Mucosa of descending colon (tissue), 3 donors: Measurements from ENCODE around the gene WNT5A. TPM values are rescaled to one million over a fixed set of nuclear protein-coding genes. Genes with fewer than 3 reads are reported as not detected.

Experiments
- ATAC-seq: fragments of 200-7000 bp; cut with Tn5 transposase; one replicate; pipeline ENCODE4 v1.9.1; 2020; ENCODE audit warnings: mild to moderate bottlenecking, moderate library complexity
- DNase-seq, 3 donors: peaks; one replicate each; pipeline ENCODE4 v3.0.0-alpha.2; 2020
- H3K36me3 ChIP-seq: fragments of 200-600 bp; one replicate; pipeline ENCODE4 v1.8.0; 2021; ENCODE audit warnings: low read depth, mild to moderate bottlenecking
- H3K4me1 ChIP-seq: fragments of 200-600 bp; one replicate; pipeline ENCODE4 v1.8.0; 2021; ENCODE audit warnings: low read depth, mild to moderate bottlenecking
- H3K4me3 ChIP-seq: fragments of 200-600 bp; one replicate; pipeline ENCODE4 v1.8.0; 2021; ENCODE audit warnings: mild to moderate bottlenecking
- H3K9me3 ChIP-seq: fragments of 200-600 bp; one replicate; pipeline ENCODE4 v1.8.0; 2021; ENCODE audit warnings: mild to moderate bottlenecking
- intact Hi-C, 2 donors: fragments of 100-400 bp; cut with DNase I in 1 of 2; cut with micrococcal nuclease in 1 of 2; formaldehyde crosslinking; loops; one replicate each; pipeline versions ENCODE4 v1.11.0 to v1.11.1; 2022; cut with DNase I, micrococcal nuclease
- total RNA-seq, 3 donors: library from RNA; stranded (reverse); fragmentation: NEBNext Ultra II Directional in 2 of 3; extraction: Animal tissue kit (Norgen Biotek cat#: 25700) in 2 of 3; gene quantifications; one replicate each; pipeline versions ENCODE4 v1.2.1 to v1.2.4, GENCODE V29; 2021 to 2023
- TF ChIP-seq, protein P1 (sequence below): fragments of 200-600 bp; IDR thresholded peaks from one replicate; pipeline ENCODE4 v1.8.0; 2022; ENCODE audit warnings: antibody characterized with exemption, mild to moderate bottlenecking
- donor health status: DM: no; HTN: no; CAD: no; lungs with moderate emphysema.
- donor health status: DM: no; HTN: no; CAD: no.
- donor health status: DM: no; HTN: yes; CAD: no.

The WNT5A gene
- total RNA-seq, 3 donors from 2014 or later, result 3.6 to 5.9 (median 5.2) TPM

DNA sequence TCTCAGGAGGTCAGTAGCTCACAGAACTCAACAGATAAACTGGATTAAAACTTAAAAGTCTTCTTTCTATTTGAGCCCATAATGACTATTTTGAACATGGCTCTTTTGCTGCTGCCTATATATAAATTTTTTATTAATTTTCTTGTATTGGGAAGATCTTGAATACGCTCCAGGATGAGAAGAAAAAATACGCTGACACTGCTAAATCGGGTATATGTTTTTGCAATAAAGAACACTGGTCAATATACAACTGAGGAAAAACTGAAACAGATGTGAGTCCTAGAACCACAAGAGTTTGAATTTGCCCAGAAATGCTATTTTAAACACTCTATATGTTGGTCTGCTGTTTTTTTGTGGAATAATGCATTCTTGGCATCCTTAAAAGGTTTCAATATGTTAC lies 20.6 kb downstream of the WNT5A start:
- Histone ChIP-seq H3K36me3 (no peaks in the 10 kb centered on the region), H3K4me3 (no peak overlapping the region), H3K9me3 (no peaks in the 10 kb centered on the region), H3K4me1 (no peaks in the 10 kb centered on the region)
- no peak for ATAC-seq
- intact Hi-C loops, result no loop called here
- DNase-seq, result no peak
- TF ChIP-seq, protein P1, sequence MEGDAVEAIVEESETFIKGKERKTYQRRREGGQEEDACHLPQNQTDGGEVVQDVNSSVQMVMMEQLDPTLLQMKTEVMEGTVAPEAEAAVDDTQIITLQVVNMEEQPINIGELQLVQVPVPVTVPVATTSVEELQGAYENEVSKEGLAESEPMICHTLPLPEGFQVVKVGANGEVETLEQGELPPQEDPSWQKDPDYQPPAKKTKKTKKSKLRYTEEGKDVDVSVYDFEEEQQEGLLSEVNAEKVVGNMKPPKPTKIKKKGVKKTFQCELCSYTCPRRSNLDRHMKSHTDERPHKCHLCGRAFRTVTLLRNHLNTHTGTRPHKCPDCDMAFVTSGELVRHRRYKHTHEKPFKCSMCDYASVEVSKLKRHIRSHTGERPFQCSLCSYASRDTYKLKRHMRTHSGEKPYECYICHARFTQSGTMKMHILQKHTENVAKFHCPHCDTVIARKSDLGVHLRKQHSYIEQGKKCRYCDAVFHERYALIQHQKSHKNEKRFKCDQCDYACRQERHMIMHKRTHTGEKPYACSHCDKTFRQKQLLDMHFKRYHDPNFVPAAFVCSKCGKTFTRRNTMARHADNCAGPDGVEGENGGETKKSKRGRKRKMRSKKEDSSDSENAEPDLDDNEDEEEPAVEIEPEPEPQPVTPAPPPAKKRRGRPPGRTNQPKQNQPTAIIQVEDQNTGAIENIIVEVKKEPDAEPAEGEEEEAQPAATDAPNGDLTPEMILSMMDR, result no peak

- TF ChIP-seq, protein P1, result no peak
- no peaks in the 10 kb centered on the region for H3K4me1 ChIP-seq
- no peaks in the 10 kb centered on the region for H3K9me3 ChIP-seq
- intact Hi-C loops, result no loop called here
- DNase-seq, result no peak
- H3K4me3 ChIP-seq, result no peak overlapping the region
- ATAC-seq, result no peak
- no peaks in the 10 kb centered on the region for H3K36me3 ChIP-seq
Measured at GRCh38 chr3:55461896-55462295, 25.2 kb downstream of the WNT5A start.

DNA sequence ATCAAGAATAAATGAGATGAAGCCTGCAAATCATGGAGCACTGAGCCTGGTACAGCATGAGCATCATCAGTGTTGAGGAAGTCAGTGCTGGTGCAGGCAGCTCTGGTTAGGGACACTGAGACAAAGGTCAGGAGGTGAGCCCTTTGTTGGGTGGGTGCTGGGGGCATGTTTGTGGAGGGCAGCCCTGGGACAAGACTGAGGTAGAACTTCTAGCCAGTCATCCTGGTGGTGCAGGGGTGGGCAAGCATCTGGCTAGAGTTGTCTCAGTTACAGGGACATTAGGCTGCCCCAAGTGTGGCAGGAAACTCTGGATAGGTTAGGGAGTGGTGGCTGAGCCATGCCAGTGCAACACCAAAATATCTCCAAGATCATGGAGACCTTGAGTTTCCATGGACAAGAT lies 27.3 kb downstream of the WNT5A start:
- intact Hi-C loops, result no loop called here
- ATAC-seq, result no peak
- DNase-seq, result no peak
- Histone ChIP-seq H3K36me3 (no peaks in the 10 kb centered on the region), H3K4me3 (no peak overlapping the region), H3K9me3 (no peaks in the 10 kb centered on the region), H3K4me1 (no peaks in the 10 kb centered on the region)
- TF ChIP-seq, protein P1, result no peak

DNA sequence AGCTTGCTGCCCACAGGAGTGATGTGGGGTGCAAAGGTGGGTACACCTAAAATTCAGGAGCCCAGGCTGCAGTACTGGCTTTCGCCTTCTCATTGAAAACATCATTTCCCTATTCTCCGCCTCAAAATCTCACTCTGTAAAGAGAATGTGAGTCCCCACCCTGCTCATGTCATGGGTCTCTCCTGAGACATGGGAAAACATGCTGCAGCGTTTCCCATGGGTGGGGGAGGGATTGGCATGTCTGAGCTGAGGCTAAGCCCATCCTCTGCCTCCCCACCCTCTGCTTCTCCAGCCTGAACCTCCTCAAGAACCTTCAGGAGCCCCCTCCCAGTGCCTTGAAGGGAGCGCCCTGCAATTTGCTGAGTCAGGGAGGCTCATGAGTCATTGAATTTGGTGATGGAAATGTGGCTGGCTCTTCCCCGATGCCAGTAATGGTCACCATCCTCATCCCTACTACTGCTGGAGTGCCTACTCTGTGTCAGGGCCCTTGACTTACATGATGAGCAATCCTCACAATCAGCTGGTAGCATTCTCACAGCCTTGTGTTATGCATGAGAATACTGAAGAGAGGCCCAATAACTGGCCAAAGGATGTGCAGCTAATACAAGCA lies 28.8 kb downstream of the WNT5A start:
- intact Hi-C loops, result no loop called here
- TF ChIP-seq, protein P1, result no peak
- DNase-seq (no peak), ATAC-seq (no peak)
- no peaks in the 10 kb centered on the region for H3K9me3 ChIP-seq
- no peaks in the 10 kb centered on the region for H3K36me3 ChIP-seq
- no peak overlapping the region for H3K4me3 ChIP-seq
- no peaks in the 10 kb centered on the region for H3K4me1 ChIP-seq

- intact Hi-C loops, result no loop called here
- no peak for ATAC-seq
- H3K4me1 ChIP-seq, result no peaks in the 10 kb centered on the region
- DNase-seq, result no peak
- TF ChIP-seq, protein P1, result no peak
- no peak overlapping the region for H3K4me3 ChIP-seq
- H3K36me3 ChIP-seq, result no peaks in the 10 kb centered on the region
- H3K9me3 ChIP-seq, result no peaks in the 10 kb centered on the region
Measured at GRCh38 chr3:55455915-55456314, 31.2 kb downstream of the WNT5A start.

GRCh38 chr3:55454611-55455010 lies 32.5 kb downstream of the WNT5A start:
- ATAC-seq, result no peak
- intact Hi-C loops, result no loop called here
- DNase-seq, result no peak
- H3K9me3 ChIP-seq, result no peaks in the 10 kb centered on the region
- TF ChIP-seq, protein P1, result no peak
- no peaks in the 10 kb centered on the region for H3K36me3 ChIP-seq
- H3K4me3 ChIP-seq, result no peak overlapping the region
- H3K4me1 ChIP-seq, result no peaks in the 10 kb centered on the region
